ENCODE measurements around the gene TRIM41. TPM values are rescaled to one million over a fixed set of nuclear protein-coding genes. Genes with fewer than 3 reads are reported as not detected.

TRIM41 gene
- total and polyA plus RNA-seq, 9 of the 15 experiments (the other 6 are each of a cell fraction or from before 2014, with no cell fraction given) = 1.8 to 47.6 (median 20.9) TPM

DNA sequence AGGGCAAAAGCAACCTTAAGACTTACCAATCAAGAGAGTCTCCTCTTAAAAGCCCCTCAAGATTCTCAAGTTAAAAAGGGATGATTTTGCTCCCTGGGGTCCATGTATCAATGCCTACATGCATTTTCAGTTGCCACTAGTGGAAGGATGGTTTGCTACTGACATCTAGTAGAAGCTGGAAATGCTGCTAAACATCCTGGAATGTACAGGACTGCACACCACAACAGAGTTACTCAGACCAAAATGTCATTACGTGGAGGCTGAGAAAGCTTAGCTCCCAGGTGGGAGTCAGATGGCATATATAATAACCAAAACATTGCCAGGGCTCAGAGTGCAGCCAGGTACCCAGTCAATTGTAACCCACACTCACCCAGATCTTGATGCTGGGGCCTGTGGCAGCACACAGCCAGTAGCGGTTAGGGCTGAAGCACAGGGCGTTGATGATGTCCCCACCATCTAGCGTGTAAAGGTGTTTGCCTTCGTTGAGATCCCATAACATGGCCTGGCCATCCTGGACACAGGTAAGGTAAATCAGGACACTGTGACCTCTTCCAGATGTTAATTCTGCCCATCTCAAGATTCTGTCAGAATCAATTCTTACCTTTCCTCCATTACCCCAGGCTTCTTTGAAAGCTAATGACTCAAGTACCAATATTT is 14.8 kb downstream of the TRIM41 start:
- H2AFZ ChIP-seq (ENCODE audit: low read depth, low read length) = no peak overlapping the region
- ChIA-PET POLR2A (interaction anchor here (0.6 to 17.5 kb wide), 5 partner anchors 9 to 167 kb away, joined by 3 to 185 read pairs (median 3); partner anchors contain the start of genes TRIM41 and TRIM52), CTCF (ENCODE audit: low intra/inter-chr PET ratio) (no interaction called here)
- H3K9me1 ChIP-seq (ENCODE audit: control insufficient read depth, insufficient read depth, low read length) = peaks cover 8% of the 10 kb centered on the region
- peaks cover 98% of the 10 kb centered on the region for H3K36me3 ChIP-seq (ENCODE audit: control insufficient read depth, insufficient read depth, low read length)
- H3K9ac ChIP-seq (ENCODE audit: insufficient read depth in 1 of 2, low read depth in 2 of 2, low read length in 2 of 2) = peak overlapping the region in 1 of 2 experiments; percentile 69; a peak in 2 of 4 replicates
- H3K79me2 ChIP-seq (ENCODE audit: control insufficient read depth, insufficient read depth, low read length) = peaks cover 57% of the 10 kb centered on the region
- in situ Hi-C loops (cut with MboI) = no loop called here
- H3K27ac ChIP-seq (ENCODE audit: extremely low read depth, low read depth, low read length) = no peak overlapping the region; the same call in 2 of the 3 replicates
- no peaks in the 10 kb centered on the region for H3K27me3 ChIP-seq (ENCODE audit: control insufficient read depth in 2 of 2, insufficient read depth in 2 of 2, low read length in 2 of 2)
- no peak for FAIRE-seq
- 90% methylated on average over 5 of the region's 5 CpGs for WGBS (ENCODE audit: insufficient coverage, low coverage, missing lambda C conversion rate)
- intact Hi-C loops (cut with micrococcal nuclease) = no loop called here
- H3K4me3 ChIP-seq = no peak overlapping the region
- no peak for ATAC-seq
- H4K20me1 ChIP-seq (replicated peaks; ENCODE audit: control insufficient read depth, insufficient read depth, low read length) = peaks cover 62% of the 10 kb centered on the region
- DNase-seq (ENCODE audit: extremely low read depth in 1 of 4, low spot score in 3 of 4) = no peak
- H3K9me3 ChIP-seq (replicated peaks; ENCODE audit: control insufficient read depth, insufficient read depth, low read depth, low read length) = no peaks in the 10 kb centered on the region
- peaks cover 19 to 37% of the 10 kb centered on the region in 2 experiments; a peak in 4 of 5 replicates for H3K4me1 ChIP-seq (replicated peaks in 1 of 2; ENCODE audit: control insufficient read depth in 2 of 2, insufficient read depth in 2 of 2, low read length in 2 of 2)
- TF ChIP-seq, protein P1, sequence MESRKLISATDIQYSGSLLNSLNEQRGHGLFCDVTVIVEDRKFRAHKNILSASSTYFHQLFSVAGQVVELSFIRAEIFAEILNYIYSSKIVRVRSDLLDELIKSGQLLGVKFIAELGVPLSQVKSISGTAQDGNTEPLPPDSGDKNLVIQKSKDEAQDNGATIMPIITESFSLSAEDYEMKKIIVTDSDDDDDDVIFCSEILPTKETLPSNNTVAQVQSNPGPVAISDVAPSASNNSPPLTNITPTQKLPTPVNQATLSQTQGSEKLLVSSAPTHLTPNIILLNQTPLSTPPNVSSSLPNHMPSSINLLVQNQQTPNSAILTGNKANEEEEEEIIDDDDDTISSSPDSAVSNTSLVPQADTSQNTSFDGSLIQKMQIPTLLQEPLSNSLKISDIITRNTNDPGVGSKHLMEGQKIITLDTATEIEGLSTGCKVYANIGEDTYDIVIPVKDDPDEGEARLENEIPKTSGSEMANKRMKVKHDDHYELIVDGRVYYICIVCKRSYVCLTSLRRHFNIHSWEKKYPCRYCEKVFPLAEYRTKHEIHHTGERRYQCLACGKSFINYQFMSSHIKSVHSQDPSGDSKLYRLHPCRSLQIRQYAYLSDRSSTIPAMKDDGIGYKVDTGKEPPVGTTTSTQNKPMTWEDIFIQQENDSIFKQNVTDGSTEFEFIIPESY (CRISPR knock-in tag; IDR thresholded peaks at IDR 0.05) = no peak
- TF ChIP-seq PHB (CRISPR knock-in tag; IDR thresholded peaks at IDR 0.05) (0 out of 2 replicates have a peak, but pooled peaks have one; percentile 37), ILF3 (IDR thresholded peaks at IDR 0.05; ENCODE audit: borderline replicate concordance) (0 out of 2 replicates have a peak, but pooled peaks have one; percentile 9), POLR2G (IDR thresholded peaks at IDR 0.05; ENCODE audit: low read depth, low read length) (peak; percentile 48; the same call in 1 of the 2 replicates), PCBP2 (IDR thresholded peaks at IDR 0.05; ENCODE audit: low read depth, low read length, poor library complexity, severe bottlenecking) (no peak), NFATC3 (IDR thresholded peaks at IDR 0.05) (no peak), POLR2AphosphoS5 (IDR thresholded peaks at IDR 0.05; ENCODE audit: control insufficient read depth, insufficient read depth, low read depth, low read length) (peak; percentile 38), POLR2A (conservative IDR thresholded peaks at IDR 0.05) (peak; percentile 11; the same call in 1 of the 2 replicates), SREBF2 (CRISPR knock-in tag; IDR thresholded peaks at IDR 0.05) (peak; percentile 20; the same call in 1 of the 2 replicates)
- TF ChIP-seq, protein P2, sequence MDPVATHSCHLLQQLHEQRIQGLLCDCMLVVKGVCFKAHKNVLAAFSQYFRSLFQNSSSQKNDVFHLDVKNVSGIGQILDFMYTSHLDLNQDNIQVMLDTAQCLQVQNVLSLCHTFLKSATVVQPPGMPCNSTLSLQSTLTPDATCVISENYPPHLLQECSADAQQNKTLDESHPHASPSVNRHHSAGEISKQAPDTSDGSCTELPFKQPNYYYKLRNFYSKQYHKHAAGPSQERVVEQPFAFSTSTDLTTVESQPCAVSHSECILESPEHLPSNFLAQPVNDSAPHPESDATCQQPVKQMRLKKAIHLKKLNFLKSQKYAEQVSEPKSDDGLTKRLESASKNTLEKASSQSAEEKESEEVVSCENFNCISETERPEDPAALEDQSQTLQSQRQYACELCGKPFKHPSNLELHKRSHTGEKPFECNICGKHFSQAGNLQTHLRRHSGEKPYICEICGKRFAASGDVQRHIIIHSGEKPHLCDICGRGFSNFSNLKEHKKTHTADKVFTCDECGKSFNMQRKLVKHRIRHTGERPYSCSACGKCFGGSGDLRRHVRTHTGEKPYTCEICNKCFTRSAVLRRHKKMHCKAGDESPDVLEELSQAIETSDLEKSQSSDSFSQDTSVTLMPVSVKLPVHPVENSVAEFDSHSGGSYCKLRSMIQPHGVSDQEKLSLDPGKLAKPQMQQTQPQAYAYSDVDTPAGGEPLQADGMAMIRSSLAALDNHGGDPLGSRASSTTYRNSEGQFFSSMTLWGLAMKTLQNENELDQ (CRISPR knock-in tag; IDR thresholded peaks at IDR 0.05; ENCODE audit: borderline replicate concordance) = no peak
- TF ChIP-seq, protein P3, sequence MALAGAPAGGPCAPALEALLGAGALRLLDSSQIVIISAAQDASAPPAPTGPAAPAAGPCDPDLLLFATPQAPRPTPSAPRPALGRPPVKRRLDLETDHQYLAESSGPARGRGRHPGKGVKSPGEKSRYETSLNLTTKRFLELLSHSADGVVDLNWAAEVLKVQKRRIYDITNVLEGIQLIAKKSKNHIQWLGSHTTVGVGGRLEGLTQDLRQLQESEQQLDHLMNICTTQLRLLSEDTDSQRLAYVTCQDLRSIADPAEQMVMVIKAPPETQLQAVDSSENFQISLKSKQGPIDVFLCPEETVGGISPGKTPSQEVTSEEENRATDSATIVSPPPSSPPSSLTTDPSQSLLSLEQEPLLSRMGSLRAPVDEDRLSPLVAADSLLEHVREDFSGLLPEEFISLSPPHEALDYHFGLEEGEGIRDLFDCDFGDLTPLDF (CRISPR knock-in tag; IDR thresholded peaks at IDR 0.05) = 0 out of 2 replicates have a peak, but pooled peaks have one; percentile 24
- TF ChIP-seq, protein P4, sequence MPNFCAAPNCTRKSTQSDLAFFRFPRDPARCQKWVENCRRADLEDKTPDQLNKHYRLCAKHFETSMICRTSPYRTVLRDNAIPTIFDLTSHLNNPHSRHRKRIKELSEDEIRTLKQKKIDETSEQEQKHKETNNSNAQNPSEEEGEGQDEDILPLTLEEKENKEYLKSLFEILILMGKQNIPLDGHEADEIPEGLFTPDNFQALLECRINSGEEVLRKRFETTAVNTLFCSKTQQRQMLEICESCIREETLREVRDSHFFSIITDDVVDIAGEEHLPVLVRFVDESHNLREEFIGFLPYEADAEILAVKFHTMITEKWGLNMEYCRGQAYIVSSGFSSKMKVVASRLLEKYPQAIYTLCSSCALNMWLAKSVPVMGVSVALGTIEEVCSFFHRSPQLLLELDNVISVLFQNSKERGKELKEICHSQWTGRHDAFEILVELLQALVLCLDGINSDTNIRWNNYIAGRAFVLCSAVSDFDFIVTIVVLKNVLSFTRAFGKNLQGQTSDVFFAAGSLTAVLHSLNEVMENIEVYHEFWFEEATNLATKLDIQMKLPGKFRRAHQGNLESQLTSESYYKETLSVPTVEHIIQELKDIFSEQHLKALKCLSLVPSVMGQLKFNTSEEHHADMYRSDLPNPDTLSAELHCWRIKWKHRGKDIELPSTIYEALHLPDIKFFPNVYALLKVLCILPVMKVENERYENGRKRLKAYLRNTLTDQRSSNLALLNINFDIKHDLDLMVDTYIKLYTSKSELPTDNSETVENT (CRISPR knock-in tag; IDR thresholded peaks at IDR 0.05) = peak; percentile 59; the same call in 1 of the 2 replicates
- H3K4me2 ChIP-seq (ENCODE audit: insufficient read depth, low read length) = no peak overlapping the region
- no TSS peak for BruUV-seq (replicated peaks)

Data from K562 (cell line).